Measurements from ENCODE around the gene DSCAML1. TPM values are rescaled to one million over a fixed set of nuclear protein-coding genes. Genes with fewer than 3 reads are reported as not detected.

The DSCAML1 gene
- total RNA-seq, 1 donor from 2014 or later: 0.09 TPM

DNA sequence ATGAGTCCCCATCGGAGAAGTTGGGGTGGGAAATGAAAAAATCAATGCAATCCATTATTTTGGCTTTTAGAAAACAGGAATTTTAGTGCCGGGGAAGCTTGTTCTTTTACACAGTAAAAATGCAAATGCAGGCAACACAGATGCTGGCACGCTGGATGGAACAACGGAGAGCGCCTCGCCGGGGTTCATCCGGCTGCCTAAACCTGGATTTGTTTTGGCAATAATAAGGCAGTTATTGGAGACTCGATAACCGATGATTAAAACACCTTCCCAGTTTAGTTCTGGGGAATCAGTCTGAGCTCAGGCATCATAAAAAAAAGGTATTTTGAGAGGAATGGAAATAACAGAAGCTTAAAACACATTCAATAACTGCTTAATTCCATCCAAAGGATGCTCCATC, 2.9 kb downstream of the DSCAML1 start:
- H3K4me3 Mint-ChIP-seq: no peak overlapping the region
- TF ChIP-seq, protein P1, sequence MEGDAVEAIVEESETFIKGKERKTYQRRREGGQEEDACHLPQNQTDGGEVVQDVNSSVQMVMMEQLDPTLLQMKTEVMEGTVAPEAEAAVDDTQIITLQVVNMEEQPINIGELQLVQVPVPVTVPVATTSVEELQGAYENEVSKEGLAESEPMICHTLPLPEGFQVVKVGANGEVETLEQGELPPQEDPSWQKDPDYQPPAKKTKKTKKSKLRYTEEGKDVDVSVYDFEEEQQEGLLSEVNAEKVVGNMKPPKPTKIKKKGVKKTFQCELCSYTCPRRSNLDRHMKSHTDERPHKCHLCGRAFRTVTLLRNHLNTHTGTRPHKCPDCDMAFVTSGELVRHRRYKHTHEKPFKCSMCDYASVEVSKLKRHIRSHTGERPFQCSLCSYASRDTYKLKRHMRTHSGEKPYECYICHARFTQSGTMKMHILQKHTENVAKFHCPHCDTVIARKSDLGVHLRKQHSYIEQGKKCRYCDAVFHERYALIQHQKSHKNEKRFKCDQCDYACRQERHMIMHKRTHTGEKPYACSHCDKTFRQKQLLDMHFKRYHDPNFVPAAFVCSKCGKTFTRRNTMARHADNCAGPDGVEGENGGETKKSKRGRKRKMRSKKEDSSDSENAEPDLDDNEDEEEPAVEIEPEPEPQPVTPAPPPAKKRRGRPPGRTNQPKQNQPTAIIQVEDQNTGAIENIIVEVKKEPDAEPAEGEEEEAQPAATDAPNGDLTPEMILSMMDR (conservative IDR thresholded peaks at IDR 0.05): no peak
- no peaks in the 10 kb centered on the region for H3K9me3 Mint-ChIP-seq
- no peak overlapping the region for H3K27ac Mint-ChIP-seq (ENCODE audit: unreplicated experiment)
- peaks cover 83% of the 10 kb centered on the region for H3K27me3 Mint-ChIP-seq (ENCODE audit: low read depth)
- no peak for DNase-seq (ENCODE audit: low read depth, low spot score)
- no peaks in the 10 kb centered on the region for H3K36me3 Mint-ChIP-seq (ENCODE audit: low read depth)
- no peaks in the 10 kb centered on the region for H3K4me1 Mint-ChIP-seq

DNA sequence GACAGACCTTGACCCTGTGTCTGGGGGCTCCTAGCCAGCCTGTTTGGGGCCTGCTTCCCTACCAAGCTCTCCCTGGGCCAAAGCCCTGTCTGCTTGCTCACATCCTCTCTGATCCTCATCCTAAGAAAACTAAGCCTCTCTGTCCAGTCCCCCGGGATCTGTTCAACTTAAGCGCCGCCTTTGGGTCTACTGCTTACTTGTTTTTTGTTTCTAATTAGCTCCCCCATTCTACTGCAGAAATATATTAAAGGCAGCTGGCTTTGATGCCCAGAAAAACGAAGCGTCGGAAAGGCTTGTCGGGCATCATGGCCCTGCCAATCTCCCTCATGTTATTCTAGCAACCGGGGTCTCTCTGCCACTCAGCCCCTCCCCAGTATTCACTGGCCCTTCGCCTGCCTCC, 3.4 kb downstream of the DSCAML1 start:
- TF ChIP-seq, protein P1 (conservative IDR thresholded peaks at IDR 0.05): no peak

DNA sequence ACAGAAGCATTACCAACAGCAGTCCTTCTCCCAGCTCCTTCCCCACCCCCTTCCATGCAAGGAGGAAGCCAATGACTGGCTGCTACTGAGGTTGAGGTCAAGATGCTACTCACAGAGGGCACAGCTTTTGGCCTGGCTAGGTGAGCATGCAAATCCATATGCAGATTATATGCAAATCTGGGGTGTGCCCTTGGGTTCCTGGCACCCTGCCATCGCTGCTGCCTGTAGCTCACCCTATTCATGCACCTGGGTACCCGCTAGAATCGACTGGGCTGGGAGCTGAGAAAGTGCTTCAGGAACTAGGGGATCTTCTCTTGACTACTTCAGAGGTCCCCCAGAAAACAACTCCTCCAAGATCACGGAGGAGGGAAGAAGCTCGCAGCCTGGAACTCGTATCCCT, 4.0 kb downstream of the DSCAML1 start:
- Mint-ChIP-seq H3K4me3 (no peak overlapping the region), H3K4me1 (no peaks in the 10 kb centered on the region), H3K27me3 (ENCODE audit: low read depth) (peaks cover 75% of the 10 kb centered on the region), H3K27ac (ENCODE audit: unreplicated experiment) (no peak overlapping the region), H3K36me3 (ENCODE audit: low read depth) (no peaks in the 10 kb centered on the region), H3K9me3 (no peaks in the 10 kb centered on the region)
- TF ChIP-seq, protein P1 (conservative IDR thresholded peaks at IDR 0.05): no peak
- DNase-seq (ENCODE audit: low read depth, low spot score): no peak

More for the DNA sequence above, 3.4 kb downstream of the DSCAML1 start:
- peaks cover 79% of the 10 kb centered on the region for H3K27me3 Mint-ChIP-seq (ENCODE audit: low read depth)
- no peak overlapping the region for H3K27ac Mint-ChIP-seq (ENCODE audit: unreplicated experiment)
- no peak for DNase-seq (ENCODE audit: low read depth, low spot score)
- H3K9me3 Mint-ChIP-seq: no peaks in the 10 kb centered on the region
- no peak overlapping the region for H3K4me3 Mint-ChIP-seq
- H3K4me1 Mint-ChIP-seq: no peaks in the 10 kb centered on the region
- H3K36me3 Mint-ChIP-seq (ENCODE audit: low read depth): no peaks in the 10 kb centered on the region

- H3K36me3 Mint-ChIP-seq (ENCODE audit: low read depth): no peaks in the 10 kb centered on the region
- H3K4me1 Mint-ChIP-seq: no peaks in the 10 kb centered on the region
- no peak for DNase-seq (ENCODE audit: low read depth, low spot score)
- H3K27ac Mint-ChIP-seq (ENCODE audit: unreplicated experiment): no peak overlapping the region
- no peaks in the 10 kb centered on the region for H3K9me3 Mint-ChIP-seq
- TF ChIP-seq, protein P1 (conservative IDR thresholded peaks at IDR 0.05): no peak
- peaks cover 72% of the 10 kb centered on the region for H3K27me3 Mint-ChIP-seq (ENCODE audit: low read depth)
- no peak overlapping the region for H3K4me3 Mint-ChIP-seq
Measured at GRCh38 chr11:117792241-117792640, 4.8 kb downstream of the DSCAML1 start.

- Mint-ChIP-seq H3K4me1 (no peaks in the 10 kb centered on the region), H3K4me3 (no peak overlapping the region), H3K27ac (ENCODE audit: unreplicated experiment) (no peak overlapping the region), H3K36me3 (ENCODE audit: low read depth) (no peaks in the 10 kb centered on the region), H3K27me3 (ENCODE audit: low read depth) (peaks cover 71% of the 10 kb centered on the region), H3K9me3 (no peaks in the 10 kb centered on the region)
- no peak for DNase-seq (ENCODE audit: low read depth, low spot score)
- TF ChIP-seq, protein P1 (conservative IDR thresholded peaks at IDR 0.05): no peak
Measured at GRCh38 chr11:117790279-117790678, 6.7 kb downstream of the DSCAML1 start.

DNA sequence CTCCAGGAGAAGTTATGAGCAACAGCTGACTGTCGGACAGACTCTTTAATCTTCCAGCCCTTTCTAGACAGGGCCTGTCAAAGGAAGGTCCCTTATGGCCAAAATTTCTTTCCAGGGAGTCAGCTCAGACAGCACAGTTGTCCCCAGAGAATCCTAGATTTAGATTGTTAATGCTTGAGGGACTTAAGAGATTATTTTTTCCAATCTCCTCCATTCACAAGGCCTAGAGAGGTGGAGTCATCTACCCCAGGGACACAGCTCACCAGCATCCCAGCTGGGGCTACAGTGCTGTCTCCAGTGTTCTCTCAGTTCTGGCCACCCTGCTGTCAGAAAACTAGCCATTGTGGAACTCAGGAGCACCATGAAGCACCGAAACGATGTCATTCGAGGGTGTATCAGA, 7.8 kb downstream of the DSCAML1 start:
- Mint-ChIP-seq H3K27ac (ENCODE audit: unreplicated experiment) (no peak overlapping the region), H3K4me1 (no peaks in the 10 kb centered on the region), H3K27me3 (ENCODE audit: low read depth) (peaks cover 70% of the 10 kb centered on the region), H3K4me3 (no peak overlapping the region), H3K36me3 (ENCODE audit: low read depth) (no peaks in the 10 kb centered on the region), H3K9me3 (no peaks in the 10 kb centered on the region)
- DNase-seq (ENCODE audit: low read depth, low spot score): no peak
- TF ChIP-seq, protein P1 (conservative IDR thresholded peaks at IDR 0.05): no peak

Data from neural crest cell (in vitro differentiated cells).